ENCODE measurements around the gene MLF2.

The MLF2 gene

DNA sequence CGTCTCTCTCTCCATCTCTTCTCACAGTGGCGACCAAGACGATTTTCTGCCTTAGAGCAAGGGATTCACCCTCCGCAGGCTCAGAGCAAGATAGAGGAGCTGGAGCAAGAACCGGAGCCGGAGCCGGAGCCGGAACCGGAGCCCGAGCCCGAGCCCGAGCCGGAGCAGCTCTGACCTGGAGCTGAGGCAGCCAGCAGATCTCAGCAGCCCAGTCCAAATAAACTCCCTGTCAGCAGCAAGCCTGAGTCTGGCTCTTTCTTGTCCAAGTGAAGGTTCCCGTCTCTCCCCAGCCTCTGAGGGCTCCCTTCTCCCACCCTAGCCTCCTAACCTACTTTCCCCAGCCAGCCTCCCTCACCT lies 25.3 kb upstream of the MLF2 start:
- DNase-seq = no peak

DNA sequence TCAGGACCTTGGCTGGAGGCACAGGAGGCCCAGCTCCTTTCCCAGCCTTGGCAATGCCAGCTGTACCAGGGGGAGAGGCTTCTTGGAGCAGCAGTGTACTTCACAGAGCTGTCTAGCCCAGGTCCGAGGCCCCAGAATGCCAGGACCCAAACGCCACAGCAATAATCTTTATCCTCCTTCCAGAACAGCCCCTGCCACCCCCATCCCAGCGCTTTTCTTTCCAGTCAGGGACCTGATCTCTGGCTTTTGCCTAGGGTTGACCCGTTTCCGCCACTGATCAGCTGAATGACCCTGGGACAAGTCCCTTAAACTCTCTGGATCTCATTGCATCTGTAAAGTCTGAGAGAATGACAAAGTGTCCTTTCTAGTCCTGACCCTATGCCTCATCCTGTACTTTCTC lies 24.4 kb upstream of the MLF2 start:
- DNase-seq = no peak

DNA sequence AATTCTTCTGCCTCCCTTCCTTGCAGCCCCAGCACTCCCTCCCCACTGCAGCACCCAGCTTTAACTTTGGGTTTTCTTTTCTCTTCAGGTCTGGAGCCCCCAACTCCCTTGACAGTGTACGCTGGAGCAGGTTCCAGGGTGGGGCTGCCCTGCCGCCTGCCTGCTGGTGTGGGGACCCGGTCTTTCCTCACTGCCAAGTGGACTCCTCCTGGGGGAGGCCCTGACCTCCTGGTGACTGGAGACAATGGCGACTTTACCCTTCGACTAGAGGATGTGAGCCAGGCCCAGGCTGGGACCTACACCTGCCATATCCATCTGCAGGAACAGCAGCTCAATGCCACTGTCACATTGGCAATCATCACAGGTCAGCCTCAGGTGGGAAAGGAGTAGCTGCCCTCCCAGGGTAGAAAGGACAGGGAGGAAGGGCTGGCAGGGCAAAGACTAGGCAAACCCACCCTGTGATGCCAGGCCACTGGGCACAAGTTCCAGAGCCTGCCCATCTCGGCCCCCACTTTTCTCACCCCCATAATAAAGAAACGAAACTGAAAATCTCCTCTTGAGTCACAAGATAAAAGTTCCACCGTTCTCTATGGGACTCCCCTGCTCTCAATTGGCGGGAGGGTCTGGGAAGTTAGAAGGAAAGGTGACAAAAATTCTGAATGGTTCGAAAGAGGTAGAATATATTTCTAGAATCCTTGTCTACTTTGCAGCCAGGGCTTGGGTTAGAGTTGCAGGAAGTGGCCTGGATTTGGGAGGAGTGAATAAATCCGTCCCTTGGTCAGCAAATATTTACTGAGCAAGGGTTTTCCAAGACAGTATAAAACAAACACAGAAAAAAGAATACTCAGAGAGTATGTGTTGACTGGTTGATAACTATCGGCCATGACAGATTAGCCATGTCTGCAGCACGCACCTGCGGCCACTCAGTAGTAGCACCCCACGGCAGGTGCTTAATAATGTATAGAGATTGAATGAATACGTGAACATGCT lies 22.5 kb upstream of the MLF2 start:
- no peak for DNase-seq

DNA sequence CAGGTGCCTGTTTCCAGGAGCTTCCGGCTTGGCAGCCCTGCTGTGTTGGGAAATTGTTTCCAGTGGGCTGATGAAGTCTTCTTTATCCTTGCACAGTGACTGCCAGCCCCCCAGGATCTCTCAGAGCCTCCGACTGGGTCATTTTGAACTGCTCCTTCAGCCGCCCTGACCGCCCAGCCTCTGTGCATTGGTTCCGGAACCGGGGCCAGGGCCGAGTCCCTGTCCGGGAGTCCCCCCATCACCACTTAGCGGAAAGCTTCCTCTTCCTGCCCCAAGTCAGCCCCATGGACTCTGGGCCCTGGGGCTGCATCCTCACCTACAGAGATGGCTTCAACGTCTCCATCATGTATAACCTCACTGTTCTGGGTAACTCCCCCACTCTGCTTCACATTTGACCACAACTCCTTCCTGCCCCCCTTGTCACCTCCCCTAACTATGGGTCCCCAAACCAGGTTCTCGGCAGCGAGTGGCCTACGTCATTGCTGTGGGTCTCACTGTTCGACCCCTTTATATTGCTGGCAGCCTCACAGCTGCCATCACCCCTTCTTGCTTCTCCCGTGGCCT lies 21.6 kb upstream of the MLF2 start:
- no peak for DNase-seq

DNA sequence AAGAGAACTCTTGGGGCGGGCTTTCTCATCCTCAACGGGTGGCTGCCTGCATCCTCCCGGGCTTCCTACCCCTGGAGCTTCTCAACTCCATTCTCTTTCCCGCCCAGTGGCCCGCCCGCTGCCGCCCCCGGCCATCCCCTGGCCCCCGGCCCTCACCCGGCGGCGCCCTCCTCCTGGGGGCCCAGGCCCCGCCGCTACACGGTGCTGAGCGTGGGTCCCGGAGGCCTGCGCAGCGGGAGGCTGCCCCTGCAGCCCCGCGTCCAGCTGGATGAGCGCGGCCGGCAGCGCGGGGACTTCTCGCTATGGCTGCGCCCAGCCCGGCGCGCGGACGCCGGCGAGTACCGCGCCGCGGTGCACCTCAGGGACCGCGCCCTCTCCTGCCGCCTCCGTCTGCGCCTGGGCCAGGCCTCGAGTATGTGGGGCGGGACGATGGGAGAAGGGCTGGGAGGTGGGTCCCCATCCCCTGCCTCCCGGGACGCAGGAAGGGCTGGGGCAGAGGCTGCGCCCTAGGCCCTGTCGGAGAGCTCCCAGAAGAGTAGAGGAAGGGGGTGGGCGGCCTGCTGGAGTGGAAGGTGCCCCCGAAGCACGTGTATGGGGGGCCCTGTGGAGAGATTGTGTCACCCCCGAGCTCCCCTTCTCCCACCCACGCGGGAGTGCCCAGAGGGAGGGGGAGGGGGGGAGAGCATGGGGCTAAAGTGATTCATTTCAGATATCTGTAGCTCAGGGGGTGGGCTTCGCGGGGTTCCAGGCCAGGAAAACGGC lies 20.8 kb upstream of the MLF2 start:
- DNase-seq = no peak

DNA sequence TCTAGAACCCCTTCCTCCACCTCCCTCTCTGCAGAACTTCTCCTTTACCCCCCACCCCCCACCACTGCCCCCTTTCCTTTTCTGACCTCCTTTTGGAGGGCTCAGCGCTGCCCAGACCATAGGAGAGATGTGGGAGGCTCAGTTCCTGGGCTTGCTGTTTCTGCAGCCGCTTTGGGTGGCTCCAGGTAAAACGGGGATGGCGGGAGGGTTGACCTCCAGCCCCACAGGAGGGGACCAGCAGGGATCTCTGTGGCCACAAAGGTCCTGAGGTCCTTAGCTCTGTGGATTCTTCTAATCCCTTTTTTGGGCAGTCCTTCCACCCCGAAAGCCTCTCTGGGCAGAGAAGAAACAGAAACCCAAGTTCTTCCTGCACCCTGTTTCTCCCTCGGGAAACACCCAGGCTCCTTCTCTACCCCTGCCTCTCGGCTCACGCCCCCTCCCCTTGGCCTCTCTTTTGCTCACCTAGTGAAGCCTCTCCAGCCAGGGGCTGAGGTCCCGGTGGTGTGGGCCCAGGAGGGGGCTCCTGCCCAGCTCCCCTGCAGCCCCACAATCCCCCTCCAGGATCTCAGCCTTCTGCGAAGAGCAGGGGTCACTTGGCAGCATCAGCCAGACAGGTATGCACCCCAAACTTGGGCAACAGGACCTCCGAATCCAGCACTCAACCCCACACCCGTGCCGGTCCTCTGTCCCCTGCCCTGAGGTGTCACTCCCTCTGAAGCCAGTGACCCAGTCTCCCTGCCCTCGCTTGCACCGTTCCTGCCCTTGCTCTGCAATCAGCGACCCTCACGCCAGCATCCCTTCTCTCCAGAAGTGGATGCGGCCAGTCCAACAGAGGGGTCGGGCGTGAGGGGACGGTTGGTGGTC lies 20.0 kb upstream of the MLF2 start:
- DNase-seq = no peak

DNA sequence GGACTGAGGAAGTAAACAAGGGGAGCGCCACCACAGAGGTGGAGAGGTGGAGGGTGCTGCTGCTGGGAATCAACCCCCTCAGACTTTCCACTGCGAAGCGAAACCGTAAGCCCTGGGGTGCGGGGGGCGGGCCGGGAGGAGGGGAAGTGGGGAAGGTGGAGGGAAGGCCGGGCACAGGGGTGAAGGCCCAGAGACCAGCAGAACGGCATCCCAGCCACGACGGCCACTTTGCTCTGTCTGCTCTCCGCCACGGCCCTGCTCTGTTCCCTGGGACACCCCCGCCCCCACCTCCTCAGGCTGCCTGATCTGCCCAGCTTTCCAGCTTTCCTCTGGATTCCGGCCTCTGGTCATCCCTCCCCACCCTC lies 19.4 kb upstream of the MLF2 start, which contains the start of gene LAG3:
Gene LAG3 (plus strand): TSS at position 190 of the 365 bp plus-strand sequence. CDS start 333 bp downstream, outside the sequence.
- no peak for DNase-seq

DNA sequence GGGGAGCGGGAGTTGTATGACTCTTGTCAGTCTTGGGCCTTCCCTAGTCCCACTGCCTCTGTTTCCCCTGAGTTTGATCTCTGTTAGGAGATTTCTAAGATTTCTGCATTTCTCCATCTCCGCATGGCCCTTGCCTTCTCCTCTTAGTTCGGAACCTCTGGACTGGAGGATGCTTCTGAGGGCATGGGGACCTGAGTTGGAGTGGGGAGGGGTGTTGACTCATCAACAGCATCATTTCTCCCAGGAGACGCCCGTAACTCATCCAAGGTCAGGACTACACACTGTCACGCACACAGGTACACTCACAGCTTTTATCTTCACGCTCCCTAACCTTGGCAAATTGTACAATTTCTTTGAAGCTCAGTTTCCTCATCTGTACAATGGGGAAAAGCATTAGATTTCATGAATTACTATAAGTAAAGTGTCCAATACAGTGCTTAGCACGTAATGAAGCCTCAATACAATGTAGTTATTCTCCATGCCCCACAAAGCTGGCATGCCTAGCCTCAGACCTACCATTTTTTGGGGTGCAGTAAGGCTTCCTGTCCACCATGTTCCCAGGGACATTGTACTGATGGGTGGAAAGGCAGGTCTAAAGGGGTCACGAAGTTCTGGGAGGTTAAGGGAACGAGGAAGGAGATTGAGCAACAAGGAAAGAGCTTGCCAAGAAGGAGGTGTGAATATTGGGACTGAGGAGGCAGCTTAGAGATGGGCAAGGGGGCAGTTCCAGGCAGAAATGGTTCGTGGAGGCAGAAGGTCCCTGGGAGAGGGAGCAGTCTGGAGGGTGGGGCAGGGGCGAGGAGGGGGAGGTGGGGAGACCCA lies 18.8 kb upstream of the MLF2 start:
- no peak for DNase-seq

DNA sequence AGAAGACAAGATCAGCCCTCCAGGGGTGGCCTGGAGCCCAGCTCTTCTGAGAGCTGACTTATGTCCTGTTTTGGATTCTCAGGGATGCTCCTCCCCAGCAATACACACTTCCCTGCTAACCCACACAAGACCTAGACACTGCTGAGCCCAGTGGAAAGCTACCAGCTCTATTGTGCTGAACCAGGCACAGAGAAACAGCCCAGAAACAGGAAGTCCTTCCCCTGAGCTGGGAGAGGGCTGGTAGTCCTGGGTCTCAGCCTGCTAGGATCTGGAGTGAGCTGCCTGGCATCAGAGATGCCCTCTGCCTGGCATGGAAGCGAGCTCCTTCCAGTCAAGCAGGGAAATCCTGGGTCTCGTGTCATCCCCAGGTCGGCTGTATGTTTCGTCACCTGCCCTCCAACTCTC lies 18.2 kb upstream of the MLF2 start:
- DNase-seq = no peak

DNA sequence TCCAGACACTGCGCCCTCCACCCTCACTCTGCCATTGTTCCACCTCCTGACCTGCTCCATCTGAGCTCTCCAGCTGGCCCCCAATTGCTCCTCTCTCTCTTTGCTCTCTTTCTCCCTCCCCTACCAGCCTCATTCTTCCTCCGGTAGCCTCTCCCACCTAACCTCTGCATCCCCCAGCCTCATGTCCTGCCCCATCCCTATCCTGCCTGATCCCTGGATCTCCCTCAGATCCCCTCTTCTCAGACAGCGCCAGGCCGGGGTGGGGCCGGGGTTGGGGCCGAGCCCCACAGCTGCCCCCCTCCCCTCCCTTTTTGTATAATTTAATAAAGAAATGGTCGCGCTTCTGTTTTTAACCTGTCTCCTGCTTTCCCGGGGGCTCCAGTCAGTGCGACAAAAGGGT lies 17.7 kb upstream of the MLF2 start:
- no peak for DNase-seq

DNA sequence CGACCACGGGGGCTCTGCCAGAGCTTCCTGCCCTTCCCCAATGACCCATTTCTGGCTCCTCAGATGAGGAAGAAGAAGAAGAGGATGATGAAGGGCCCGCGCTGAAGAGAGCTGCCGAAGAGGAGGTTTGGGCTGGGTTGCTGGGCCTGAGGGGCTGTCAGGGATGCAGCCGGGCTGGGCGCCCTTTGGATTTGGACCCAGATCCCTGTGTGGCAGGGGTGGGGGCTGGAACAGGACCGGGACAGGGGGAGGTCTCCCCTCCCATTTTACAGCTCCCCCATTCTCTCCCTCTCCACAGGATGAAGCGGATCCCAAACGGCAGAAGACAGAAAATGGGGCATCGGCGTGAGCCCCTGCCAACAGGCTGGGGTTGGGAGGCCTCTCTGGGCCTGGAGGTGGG lies 17.2 kb upstream of the MLF2 start:
- DNase-seq = no peak

DNA sequence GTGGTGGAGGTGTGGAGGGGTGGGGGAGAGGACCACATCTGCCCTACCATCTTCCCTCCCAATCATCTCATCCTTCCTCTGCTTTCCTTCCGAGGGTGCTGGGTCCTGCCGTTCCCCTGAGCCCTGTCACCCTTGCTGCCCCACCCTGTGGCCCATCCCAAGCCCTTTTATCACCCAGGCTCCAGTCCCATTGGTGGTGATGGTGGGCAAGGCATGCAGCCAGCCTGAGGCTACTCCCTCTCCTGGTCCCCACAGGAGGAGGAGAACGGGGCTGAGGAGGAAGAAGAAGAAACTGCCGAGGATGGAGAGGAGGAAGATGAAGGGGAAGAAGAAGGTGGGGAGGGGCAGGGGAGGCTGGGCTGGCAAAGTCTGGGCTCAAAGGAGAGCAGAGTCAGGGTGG lies 16.7 kb upstream of the MLF2 start:
- no peak for DNase-seq

DNA sequence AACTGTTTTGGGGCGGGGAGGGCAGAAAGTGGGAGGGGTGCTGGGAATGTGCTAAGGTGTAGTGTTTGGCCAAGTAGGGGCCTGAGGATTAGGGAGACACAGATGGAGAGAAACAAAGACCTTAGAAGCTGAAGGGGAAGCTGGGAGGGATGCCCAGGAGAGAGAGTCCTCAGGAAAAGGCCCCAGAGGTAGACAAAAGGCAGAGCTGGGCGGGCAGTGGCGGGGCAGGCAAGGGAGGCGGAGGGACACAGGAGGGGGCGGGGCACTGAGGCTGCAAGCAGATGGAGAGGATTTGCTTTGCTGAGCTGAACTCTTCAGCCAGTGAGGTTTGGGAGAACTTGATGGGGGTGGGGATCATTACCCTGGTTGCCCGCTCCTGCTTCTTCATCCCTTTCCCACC lies 16.0 kb upstream of the MLF2 start:
- DNase-seq = peak; percentile 36

DNA sequence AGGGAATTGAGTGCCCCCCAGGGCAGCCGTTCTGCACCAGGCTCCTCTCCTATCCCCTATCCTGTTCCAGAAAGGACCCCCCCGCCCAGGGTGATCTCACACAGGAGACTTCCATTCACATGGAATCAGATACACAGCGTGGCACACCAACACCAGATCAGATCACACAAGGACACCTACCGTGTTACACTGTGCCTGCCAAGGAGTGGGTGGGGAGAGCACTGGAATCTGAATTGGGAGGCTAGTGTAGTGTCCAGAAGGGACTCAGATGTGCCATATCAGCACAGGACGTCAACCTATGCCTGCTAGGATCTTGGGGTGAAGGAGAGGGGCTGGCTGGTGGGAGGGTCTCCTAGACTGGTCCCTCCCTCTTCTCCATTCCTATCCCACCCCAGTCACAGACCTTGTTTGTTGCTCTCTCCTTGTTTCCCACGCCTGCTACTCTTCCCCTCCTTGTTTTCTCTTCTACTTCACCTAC lies 15.5 kb upstream of the MLF2 start:
- no peak for DNase-seq

DNA sequence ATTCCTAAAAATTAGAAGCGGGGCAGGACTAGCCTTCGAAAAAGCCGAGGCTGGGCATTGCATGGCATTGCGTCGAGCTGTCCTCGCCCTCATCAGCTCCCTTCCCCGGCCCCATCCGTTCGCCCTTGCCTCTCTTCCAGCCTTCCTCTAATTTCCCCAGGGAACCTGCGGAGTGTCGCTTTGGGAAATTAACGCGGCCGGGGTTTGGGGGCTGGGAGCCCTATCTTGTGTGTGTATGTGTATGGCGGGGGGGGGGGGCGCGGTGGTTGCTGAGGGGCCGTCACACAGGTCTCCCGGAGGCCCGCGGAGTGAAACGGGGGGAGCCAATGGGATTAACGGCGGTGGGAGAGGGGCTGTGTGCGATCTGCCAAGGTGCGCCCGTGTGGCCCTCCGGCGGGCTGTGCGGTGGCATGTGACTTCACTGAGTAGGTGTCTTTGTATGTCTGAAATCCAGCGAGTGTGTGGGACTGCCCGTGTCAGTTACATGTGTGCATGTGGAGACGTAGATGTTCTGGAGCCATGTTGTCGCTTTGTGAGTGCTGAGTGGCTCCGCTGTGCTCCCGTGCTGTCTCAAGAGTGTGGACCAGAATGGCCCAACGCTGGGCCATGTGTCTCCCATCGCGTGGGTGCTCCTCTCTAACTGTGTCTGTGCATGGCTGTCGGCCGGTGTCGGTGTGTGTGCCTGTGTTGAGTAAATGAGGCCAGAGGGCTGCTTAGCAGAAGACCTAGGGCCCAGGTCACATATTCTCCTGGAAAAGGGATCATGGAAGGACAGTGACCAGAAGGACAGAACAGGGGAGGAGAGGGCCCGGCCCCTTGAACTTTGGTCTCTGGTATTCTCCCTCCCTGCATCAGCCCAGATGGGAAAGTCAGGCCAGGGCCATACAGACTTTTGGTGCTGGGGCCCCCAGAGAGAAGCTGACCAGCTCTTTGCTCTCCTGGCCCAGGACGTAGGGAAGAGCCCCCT lies 14.7 kb upstream of the MLF2 start:
- DNase-seq = peak; percentile 28

DNA sequence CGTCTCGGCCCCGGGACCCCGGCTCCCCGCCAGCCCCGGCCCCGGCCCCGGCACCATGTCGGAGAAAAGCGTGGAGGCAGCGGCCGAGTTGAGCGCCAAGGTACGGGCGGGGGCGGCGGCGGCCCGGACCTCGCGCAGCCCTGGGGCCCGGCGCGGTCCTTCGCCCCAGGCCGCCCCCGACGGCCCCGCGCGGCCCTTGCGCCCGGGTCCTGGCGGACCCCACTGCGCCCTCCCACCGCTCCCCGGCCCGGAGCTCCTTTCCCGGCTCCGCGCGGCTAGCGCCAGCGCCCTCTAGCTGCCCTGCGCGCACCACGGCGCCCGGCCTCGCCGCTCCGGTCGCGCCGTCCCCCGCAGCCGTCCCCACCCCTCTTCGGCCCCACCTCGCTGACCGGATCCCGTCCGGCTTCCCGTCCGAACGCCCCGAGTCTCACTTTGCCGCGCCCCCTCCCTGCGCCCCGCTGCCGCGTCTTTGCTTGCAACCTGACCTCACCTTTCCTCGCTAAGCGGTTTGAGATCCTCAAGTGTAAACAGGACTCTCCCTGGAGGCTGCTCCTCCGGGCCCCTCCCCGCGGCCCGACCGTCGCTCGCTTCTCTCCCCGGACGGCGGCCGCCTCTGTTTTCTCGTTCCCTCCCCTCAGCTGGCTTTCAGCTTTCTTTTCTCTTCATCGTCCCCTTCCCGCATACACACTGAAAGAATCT lies 13.9 kb upstream of the MLF2 start:
- peak; percentile 60 for DNase-seq

DNA sequence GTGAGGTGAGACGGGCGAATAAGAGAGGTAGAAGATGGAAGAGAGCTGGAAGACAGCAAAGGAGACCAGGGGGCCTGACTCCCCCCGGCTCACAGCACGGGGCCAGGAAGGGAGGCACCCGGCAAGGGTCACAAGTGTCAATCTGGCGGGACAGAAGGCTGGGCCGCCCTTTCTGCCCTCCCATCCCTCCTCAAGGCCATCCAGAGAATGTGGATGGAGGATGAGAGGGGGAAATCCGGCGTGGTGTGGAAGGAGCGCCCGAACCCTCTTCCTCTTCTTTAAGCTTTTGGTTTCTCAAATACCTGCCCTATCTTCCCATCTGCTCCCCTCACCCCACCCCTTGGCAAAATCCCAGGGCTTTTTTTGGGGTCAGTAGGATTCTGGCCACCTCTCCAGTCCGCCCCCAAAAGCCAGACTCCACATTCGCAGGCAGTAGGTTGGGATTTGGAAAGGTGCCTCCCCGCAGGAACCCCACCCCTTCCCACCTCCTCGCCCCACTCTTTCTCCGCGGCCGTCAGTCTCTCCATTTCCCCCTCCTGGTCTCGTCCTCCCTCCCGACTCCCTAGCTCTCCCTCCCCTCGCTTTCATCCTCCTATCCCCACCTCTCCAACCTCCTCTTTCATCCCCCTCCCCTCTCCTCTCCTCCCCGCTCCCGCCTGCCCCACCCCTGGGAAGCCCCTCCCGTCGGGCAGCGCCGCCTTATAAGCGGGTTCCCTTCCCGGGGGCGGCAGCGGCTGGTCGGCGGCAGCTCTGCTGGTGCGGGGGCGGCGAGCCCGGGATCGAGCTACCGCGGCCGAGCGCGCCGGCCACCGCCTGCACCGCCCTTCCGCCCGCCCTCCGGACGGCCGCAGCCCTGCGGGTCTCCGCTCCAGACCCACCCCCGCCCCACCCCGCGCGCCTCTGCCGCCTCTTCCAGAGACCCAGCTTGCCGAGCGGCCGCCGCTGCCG lies 13.0 kb upstream of the MLF2 start, which contains the start of gene PTMS:
Gene PTMS (plus strand): TSS at position 730 of the 948 bp plus-strand sequence. CDS start 343 bp downstream, outside the sequence.
- DNase-seq = peak; percentile 97

DNA sequence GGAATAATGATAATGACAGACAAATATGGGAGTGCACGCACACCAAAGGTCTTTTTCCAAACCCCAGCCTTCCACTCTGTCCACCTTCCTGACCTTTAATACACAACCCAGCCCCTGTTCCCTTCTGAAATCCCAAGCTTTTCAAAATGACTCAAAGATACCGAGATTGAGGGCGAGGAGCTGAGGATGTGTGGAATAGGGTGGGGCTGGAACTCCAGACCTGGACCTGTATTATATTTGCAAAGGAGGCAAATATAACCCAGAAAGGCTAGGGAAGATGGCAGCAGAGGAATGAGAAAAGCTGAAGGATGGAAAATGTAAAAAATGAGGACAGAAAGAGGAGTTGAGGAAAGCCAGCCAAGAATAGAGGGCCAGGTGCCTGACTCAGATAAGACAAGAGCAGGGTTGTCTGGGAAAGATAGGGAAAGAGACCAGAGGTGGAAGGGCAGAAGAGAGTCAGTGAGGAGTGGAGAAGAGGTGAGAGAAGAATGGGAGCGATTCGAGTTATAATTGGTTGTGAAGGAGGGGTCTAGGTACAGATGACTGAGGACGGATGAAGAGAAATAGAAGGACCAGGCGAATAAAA lies 12.2 kb upstream of the MLF2 start:
- DNase-seq = no peak

Measured in fibroblast of skin of abdomen (primary cell).